SK-N-SH (cell line): ENCODE data around the gene PLB1. TPM values are rescaled to one million over a fixed set of nuclear protein-coding genes. Genes with fewer than 3 reads are reported as not detected.
A peak's percentile ranks its signal among the peaks of the same experiment; 100 is the strongest.

Source experiments
- CTCF ChIA-PET: fragments of 300-600, 350-600 bp; formaldehyde crosslinking; extraction: SDS; loops from one replicate; lab custom pipeline; 2021; lab: Yijun Ruan, JAX
- POLR2A ChIA-PET: fragments of 350-600 bp; sonication (Branson Sonifier 250); formaldehyde crosslinking; extraction: SDS; loops from one replicate; lab custom pipeline; 2020; ENCODE audit warnings: antibody characterized with exemption, inconsistent platforms; lab: Yijun Ruan, JAX
- DNase-seq: peaks from one replicate; pipeline ENCODE4 v3.0.0; 2012
- H2AFZ ChIP-seq: fragments of 200-600 bp; sonication (generic); 2 replicates; pipeline ENCODE4 v1.8.1; 2016; ENCODE audit warnings: antibody characterized with exemption, mild to moderate bottlenecking, low read depth
- H3F3A ChIP-seq: fragments of 200-600 bp; sonication (generic); replicated peaks from 2 replicates; pipeline ENCODE3; 2016; ENCODE audit warnings: antibody characterized with exemption, mild to moderate bottlenecking; ENCODE audit not compliant: insufficient read depth
- H3K27ac ChIP-seq, 2 experiments: fragments of 200-500 bp in 1 of 2; fragments of 200-600 bp in 1 of 2; sonication (Bioruptor generic) in 1 of 2; sonication (generic), shearing (Covaris generic) in 1 of 2; 2 replicates each; pipeline versions ENCODE4 v1.5.1 to v1.6.1; 2014 to 2016; ENCODE audit warnings: low read depth in 2 of 2, inconsistent platforms in 1 of 2, low read length in 1 of 2, mild to moderate bottlenecking in 1 of 2, mixed read lengths in 1 of 2
- H3K27me3 ChIP-seq: fragments of 200-600 bp; sonication (generic), shearing (Covaris generic); 2 replicates; pipeline ENCODE4 v1.6.1; 2016; ENCODE audit warnings: mixed run types; ENCODE audit not compliant: insufficient read depth
- H3K36me3 ChIP-seq, 2 experiments: fragments of 200-500 bp in 1 of 2; fragments of 200-600 bp in 1 of 2; sonication (Bioruptor generic) in 1 of 2; sonication (generic) in 1 of 2; replicated peaks in 1 of 2; 2 replicates each; pipeline versions ENCODE3 to v1.5.1; 2014 to 2016; ENCODE audit warnings: low read length in 1 of 2, mild to moderate bottlenecking in 1 of 2; ENCODE audit not compliant: insufficient read depth in 2 of 2, control insufficient read depth in 1 of 2
- H3K4me1 ChIP-seq, 2 experiments: fragments of 200-500 bp in 1 of 2; fragments of 200-600 bp in 1 of 2; sonication (Bioruptor generic) in 1 of 2; sonication (generic), shearing (Covaris generic) in 1 of 2; 2 replicates each; pipeline versions ENCODE4 v1.5.1 to v1.6.1; 2014 to 2016; ENCODE audit warnings: low read depth in 1 of 2, low read length in 1 of 2, mixed run types in 1 of 2; ENCODE audit not compliant: insufficient read depth in 2 of 2, control insufficient read depth in 1 of 2
- H3K4me2 ChIP-seq: fragments of 200-600 bp; sonication (generic), shearing (Covaris generic); 2 replicates; pipeline ENCODE4 v1.6.1; 2017; ENCODE audit warnings: mixed run types
- H3K4me3 ChIP-seq, 2 experiments: fragments of 200-500 bp in 1 of 2; fragments of 200-600 bp in 1 of 2; sonication (Bioruptor generic) in 1 of 2; sonication (generic), shearing (Covaris generic) in 1 of 2; 2 replicates each; pipeline versions ENCODE4 v1.5.1 to v1.8.1; 2014 to 2016; ENCODE audit warnings: low read depth in 2 of 2, inconsistent platforms in 1 of 2, low read length in 1 of 2, mild to moderate bottlenecking in 1 of 2, mixed read lengths in 1 of 2, moderate library complexity in 1 of 2
- H3K79me2 ChIP-seq: fragments of 200-600 bp; sonication (generic); 2 replicates; pipeline ENCODE4 v1.8.1; 2017; ENCODE audit warnings: mild to moderate bottlenecking; ENCODE audit not compliant: insufficient read depth
- H3K9ac ChIP-seq: fragments of 200-600 bp; sonication (generic); 2 replicates; pipeline ENCODE4 v1.6.1; 2017; ENCODE audit warnings: mixed run types
- H3K9me2 ChIP-seq: fragments of 200-600 bp; sonication (generic); 2 replicates; pipeline ENCODE4 v1.6.1; 2017; ENCODE audit warnings: mixed run types
- H3K9me3 ChIP-seq: fragments of 200-600 bp; sonication (generic); 2 replicates; pipeline ENCODE4 v1.6.1; 2017; ENCODE audit warnings: mixed run types, mild to moderate bottlenecking, moderate library complexity
- H4K20me1 ChIP-seq: fragments of 200-600 bp; sonication (generic); 2 replicates; pipeline ENCODE4 v1.6.1; 2017; ENCODE audit warnings: mild to moderate bottlenecking, mixed run types; ENCODE audit not compliant: insufficient read depth
- CHD2 ChIP-seq: fragments of 150-350 bp; IDR thresholded peaks from 2 replicates; pipeline ENCODE4 v1.6.1; 2018; ENCODE audit warnings: low read length; ENCODE audit not compliant: partially characterized antibody
- ELF1 ChIP-seq: IDR thresholded peaks from 2 replicates; pipeline ENCODE4 v1.4.0; 2012
- EP300 ChIP-seq, 2 experiments: IDR thresholded peaks; 2 replicates each; pipeline versions ENCODE4 v1.4.0 to v1.6.1; 2012; ENCODE audit warnings: borderline replicate concordance in 1 of 2, low read depth in 1 of 2, low read length in 1 of 2
- FOSL2 ChIP-seq: IDR thresholded peaks from 2 replicates; pipeline ENCODE4 v1.4.0; 2012; ENCODE audit warnings: low read depth, mild to moderate bottlenecking, moderate library complexity, borderline replicate concordance
- FOXJ3 ChIP-seq: sonication (generic); formaldehyde crosslinking; IDR thresholded peaks from 2 replicates; pipeline ENCODE4 v1.5.1; 2020; ENCODE audit warnings: mild to moderate bottlenecking, missing genetic modification reagents
- FOXM1 ChIP-seq: IDR thresholded peaks from 2 replicates; pipeline ENCODE4 v1.4.0; 2012; ENCODE audit warnings: low read depth, mild to moderate bottlenecking
- GABPA ChIP-seq: IDR thresholded peaks from 2 replicates; pipeline ENCODE4 v1.4.0; 2012; ENCODE audit warnings: low read depth, mild to moderate bottlenecking
- GATA2 ChIP-seq: sonication (generic); formaldehyde crosslinking; IDR thresholded peaks from 2 replicates; pipeline ENCODE4 v1.5.0; 2020; ENCODE audit warnings: mild to moderate bottlenecking, missing genetic modification reagents
- IRF3 ChIP-seq: fragments of 150-350 bp; IDR thresholded peaks from 2 replicates; pipeline ENCODE4 v1.6.1; 2016; ENCODE audit warnings: mild to moderate bottlenecking, low read depth, low read length
- MEF2A ChIP-seq: IDR thresholded peaks from 2 replicates; pipeline ENCODE4 v1.4.0; 2012; ENCODE audit warnings: low read depth, borderline replicate concordance
- MXI1 ChIP-seq: IDR thresholded peaks from 2 replicates; pipeline ENCODE4 v1.6.1; 2012; ENCODE audit warnings: mild to moderate bottlenecking, low read depth, low read length, improper control_type of control experiment
- POLR2AphosphoS5 ChIP-seq: IDR thresholded peaks from 2 replicates; pipeline ENCODE4 v1.6.1; 2012; ENCODE audit warnings: low read depth, low read length
- RCOR1 ChIP-seq: fragments of 150-350 bp; IDR thresholded peaks from 2 replicates; pipeline ENCODE4 v1.6.1; 2017; ENCODE audit warnings: antibody characterized with exemption, low read length
- RFX5 ChIP-seq: IDR thresholded peaks from 2 replicates; pipeline ENCODE4 v1.6.1; 2012; ENCODE audit warnings: mild to moderate bottlenecking, improper control_type of control experiment, low read length
- RXRA ChIP-seq: IDR thresholded peaks from 2 replicates; pipeline ENCODE4 v1.4.0; 2012; ENCODE audit warnings: low read depth, mild to moderate bottlenecking, borderline replicate concordance
- SIN3A ChIP-seq: IDR thresholded peaks from 2 replicates; pipeline ENCODE4 v1.6.1; 2012; ENCODE audit warnings: low read depth, mild to moderate bottlenecking, low read length, moderate library complexity, borderline replicate concordance
- TAF1 ChIP-seq: IDR thresholded peaks from 2 replicates; pipeline ENCODE4 v1.6.1; 2012; ENCODE audit warnings: low read depth, mild to moderate bottlenecking, low read length, moderate library complexity, borderline replicate concordance
- YY1 ChIP-seq: IDR thresholded peaks from 2 replicates; pipeline ENCODE4 v1.4.0; 2012; ENCODE audit warnings: low read depth, mild to moderate bottlenecking
- WGBS: methylation state at CpG from one replicate; pipeline ENCODE4 v1.1.6; 2017; ENCODE audit warnings: low lambda C conversion rate; 5-methylcytosine and 5-hydroxymethylcytosine counted together
- polyA plus RNA-seq, 3 experiments: library from polyadenylated mRNA; depleted of rRNA; stranded (reverse); fragments of >200 nt; gene quantifications; 2 replicates each; pipeline ENCODE4 v1.2.3, GENCODE V29; 2012
- TF ChIP-seq, protein P1 (sequence below): IDR thresholded peaks from 2 replicates; pipeline ENCODE4 v1.4.0; 2012; ENCODE audit warnings: low read depth, borderline replicate concordance
- TF ChIP-seq, protein P2 (sequence below): IDR thresholded peaks from 2 replicates; pipeline ENCODE4 v1.4.0; 2012; ENCODE audit warnings: low read depth

The PLB1 gene
- polyA plus RNA-seq, 1 of the 3 experiments (the other 2 are of a cell fraction): 0.10 TPM

DNA sequence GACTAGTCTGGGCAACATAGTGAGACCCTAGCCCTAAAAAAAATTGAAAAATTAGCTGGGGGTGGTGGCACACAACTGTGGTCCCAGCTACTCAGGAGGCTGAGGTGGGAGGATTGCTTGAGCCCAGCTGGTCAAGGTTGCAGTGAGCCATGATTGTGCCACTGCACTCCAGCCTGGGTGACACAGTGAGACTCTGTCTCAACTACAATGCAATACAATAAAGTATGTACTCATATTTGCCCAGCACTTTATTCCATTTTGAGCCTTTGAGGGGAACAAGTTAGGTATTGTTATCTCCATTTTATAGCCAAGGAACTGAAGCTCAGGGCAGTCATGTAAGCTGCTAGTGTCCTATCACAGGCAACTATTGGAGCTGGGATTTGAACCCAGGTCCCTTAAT lies 49.3 kb upstream of the PLB1 start:
- no peak overlapping the region for H3K9ac ChIP-seq
- TF ChIP-seq ELF1: no peak
- TF ChIP-seq MXI1: no peak
- no peak for TF ChIP-seq EP300 (IDR thresholded peaks at IDR 0.05; ENCODE audit: borderline replicate concordance in 1 of 2, low read depth in 1 of 2, low read length in 1 of 2)
- TF ChIP-seq MEF2A: no peak
- no peak for TF ChIP-seq RFX5
- no peak for TF ChIP-seq GATA2 (CRISPR knock-in tag)
- no peak for TF ChIP-seq IRF3
- no peak for TF ChIP-seq YY1
- TF ChIP-seq TAF1: no peak
- TF ChIP-seq FOXJ3 (CRISPR knock-in tag): no peak
- TF ChIP-seq RCOR1: no peak
- no peak for TF ChIP-seq SIN3A
- TF ChIP-seq FOSL2: no peak
- no peak for TF ChIP-seq POLR2AphosphoS5
- no peak for TF ChIP-seq GABPA
- no peak for TF ChIP-seq CHD2
- TF ChIP-seq FOXM1: no peak
- no peak for TF ChIP-seq RXRA
- TF ChIP-seq, protein P1, sequence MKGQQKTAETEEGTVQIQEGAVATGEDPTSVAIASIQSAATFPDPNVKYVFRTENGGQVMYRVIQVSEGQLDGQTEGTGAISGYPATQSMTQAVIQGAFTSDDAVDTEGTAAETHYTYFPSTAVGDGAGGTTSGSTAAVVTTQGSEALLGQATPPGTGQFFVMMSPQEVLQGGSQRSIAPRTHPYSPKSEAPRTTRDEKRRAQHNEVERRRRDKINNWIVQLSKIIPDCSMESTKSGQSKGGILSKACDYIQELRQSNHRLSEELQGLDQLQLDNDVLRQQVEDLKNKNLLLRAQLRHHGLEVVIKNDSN: no peak
- peak overlapping the region in 1 of 2 experiments; percentile 73; a peak in 2 of 4 replicates for H3K27ac ChIP-seq
- no peaks in the 10 kb centered on the region for H3K9me3 ChIP-seq
- no peaks in the 10 kb centered on the region for H3K36me3 ChIP-seq
- peaks cover 3 to 35% of the 10 kb centered on the region in 2 experiments; a peak in 3 of 4 replicates for H3K4me1 ChIP-seq
- H3F3A ChIP-seq: peaks cover 12% of the 10 kb centered on the region
- H4K20me1 ChIP-seq: no peaks in the 10 kb centered on the region
- no peaks in the 10 kb centered on the region for H3K79me2 ChIP-seq
- ChIA-PET POLR2A (no interaction called here), CTCF (interaction anchor here (0.6 to 1.9 kb wide), 7 partner anchors 120 to 1798 kb away, joined by 3 to 8 read pairs (median 3); no protein-coding TSS in a partner anchor)
- H3K4me2 ChIP-seq: peak overlapping the region; percentile 18; the same call in 1 of the 2 replicates
- H3K4me3 ChIP-seq: no peak overlapping the region
- no peaks in the 10 kb centered on the region for H3K27me3 ChIP-seq
- no peaks in the 10 kb centered on the region for H3K9me2 ChIP-seq
- H2AFZ ChIP-seq: no peak overlapping the region
- no peak for DNase-seq

GRCh38 chr2:28447086-28447485 lies 48.8 kb upstream of the PLB1 start:
- Histone ChIP-seq H3K4me1 (peaks cover 3 to 35% of the 10 kb centered on the region in 2 experiments; a peak in 3 of 4 replicates), H3K9ac (no peak overlapping the region), H3K9me2 (no peaks in the 10 kb centered on the region), H4K20me1 (no peaks in the 10 kb centered on the region), H2AFZ (0 out of 2 replicates have a peak overlapping the region, but pooled peaks have one; percentile 1), H3K27ac (no peak overlapping the region), H3K4me2 (no peak overlapping the region), H3K27me3 (no peaks in the 10 kb centered on the region), H3K4me3 (no peak overlapping the region), H3K9me3 (no peaks in the 10 kb centered on the region), H3K79me2 (no peaks in the 10 kb centered on the region), H3F3A (peaks cover 12% of the 10 kb centered on the region), H3K36me3 (no peaks in the 10 kb centered on the region)
- TF ChIP-seq, protein P2, sequence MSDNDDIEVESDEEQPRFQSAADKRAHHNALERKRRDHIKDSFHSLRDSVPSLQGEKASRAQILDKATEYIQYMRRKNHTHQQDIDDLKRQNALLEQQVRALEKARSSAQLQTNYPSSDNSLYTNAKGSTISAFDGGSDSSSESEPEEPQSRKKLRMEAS: no peak
- TF ChIP-seq YY1: no peak
- WGBS: 98% methylated on average over 3 of the region's 3 CpGs
- ChIA-PET POLR2A (no interaction called here), CTCF (interaction anchor here (0.6 to 1.9 kb wide), 6 partner anchors 505 to 1798 kb away, joined by 3 to 8 read pairs (median 4); no protein-coding TSS in a partner anchor)
- DNase-seq: no peak
